ENCODE measurements around the gene RIN1.

DNA sequence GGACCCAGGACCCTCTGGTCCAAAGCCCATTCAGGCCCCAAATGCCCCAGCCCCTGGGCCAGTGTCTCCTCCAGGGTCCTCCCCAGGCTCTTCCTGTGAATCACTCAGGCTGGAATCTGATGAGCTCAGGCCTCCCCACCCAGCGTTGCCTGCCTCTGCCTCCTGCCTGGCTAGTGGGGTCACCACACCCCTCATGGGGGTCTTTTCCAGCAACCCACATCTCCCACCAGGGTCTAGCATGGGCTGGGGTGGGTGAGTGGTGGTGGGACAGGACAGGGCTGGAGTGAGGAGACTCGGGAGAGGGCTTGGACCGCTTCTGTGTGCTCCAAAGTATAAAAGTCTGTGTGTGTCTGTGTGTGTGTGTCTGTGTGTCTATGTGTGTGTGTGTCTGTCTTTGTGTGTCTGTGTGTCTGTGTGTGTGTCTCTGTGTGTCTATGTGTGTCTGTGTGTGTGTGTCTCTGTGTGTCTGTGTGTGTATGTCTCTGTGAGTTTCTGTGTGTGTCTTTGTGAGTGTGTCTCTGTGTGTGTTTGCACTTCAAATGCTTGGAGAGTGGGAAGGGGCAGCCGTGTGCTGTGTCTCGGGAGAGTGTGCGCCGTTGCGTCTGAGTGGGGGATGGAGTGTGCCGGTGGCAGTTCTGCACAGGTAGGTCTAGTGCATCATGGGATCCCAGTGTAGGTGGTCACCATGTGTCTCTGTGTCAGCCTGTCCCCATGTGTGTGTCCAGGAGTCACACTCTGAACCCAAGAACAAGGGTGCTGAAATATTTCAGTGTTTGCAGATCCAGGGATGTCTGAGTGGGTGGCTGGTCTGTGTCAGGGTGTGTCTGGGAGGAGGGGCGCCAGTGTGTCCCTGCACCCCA is 8.8 kb downstream of the RIN1 start:
- no peak for TF ChIP-seq POLR2A (IDR thresholded peaks at IDR 0.05)
- TF ChIP-seq, protein P1, sequence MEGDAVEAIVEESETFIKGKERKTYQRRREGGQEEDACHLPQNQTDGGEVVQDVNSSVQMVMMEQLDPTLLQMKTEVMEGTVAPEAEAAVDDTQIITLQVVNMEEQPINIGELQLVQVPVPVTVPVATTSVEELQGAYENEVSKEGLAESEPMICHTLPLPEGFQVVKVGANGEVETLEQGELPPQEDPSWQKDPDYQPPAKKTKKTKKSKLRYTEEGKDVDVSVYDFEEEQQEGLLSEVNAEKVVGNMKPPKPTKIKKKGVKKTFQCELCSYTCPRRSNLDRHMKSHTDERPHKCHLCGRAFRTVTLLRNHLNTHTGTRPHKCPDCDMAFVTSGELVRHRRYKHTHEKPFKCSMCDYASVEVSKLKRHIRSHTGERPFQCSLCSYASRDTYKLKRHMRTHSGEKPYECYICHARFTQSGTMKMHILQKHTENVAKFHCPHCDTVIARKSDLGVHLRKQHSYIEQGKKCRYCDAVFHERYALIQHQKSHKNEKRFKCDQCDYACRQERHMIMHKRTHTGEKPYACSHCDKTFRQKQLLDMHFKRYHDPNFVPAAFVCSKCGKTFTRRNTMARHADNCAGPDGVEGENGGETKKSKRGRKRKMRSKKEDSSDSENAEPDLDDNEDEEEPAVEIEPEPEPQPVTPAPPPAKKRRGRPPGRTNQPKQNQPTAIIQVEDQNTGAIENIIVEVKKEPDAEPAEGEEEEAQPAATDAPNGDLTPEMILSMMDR (IDR thresholded peaks at IDR 0.05) = no peak
